Right atrium auricular region (tissue), 2 donors: ENCODE measurements around the gene SF3B1. TPM values are rescaled to one million over a fixed set of nuclear protein-coding genes. Genes with fewer than 3 reads are reported as not detected.
"Not testable (repeated sequence)": the region's sequence is repeated elsewhere in the genome, so short reads cannot be mapped to it uniquely, and the experiment has no call there.

ENCODE experiments used
- DNase-seq: peaks from one replicate; pipeline ENCODE4 v3.0.0-alpha.2; 2019; ENCODE audit warnings: low spot score
- H3K27ac ChIP-seq, 2 donors: fragments of 200-600 bp; sonication (generic); 1 replicate in 1 of 2; 2 replicates in 1 of 2; pipeline ENCODE4 v1.5.1; 2016 to 2019
- H3K27me3 ChIP-seq, 2 donors: fragments of 200-600 bp; sonication (generic); one replicate each; pipeline versions ENCODE4 v1.5.1 to v1.6.0; 2017 to 2019
- H3K36me3 ChIP-seq: fragments of 200-600 bp; sonication (generic); one replicate; pipeline ENCODE4 v1.5.1; 2016
- H3K4me1 ChIP-seq, 2 donors: fragments of 200-600 bp; sonication (generic); one replicate each; pipeline versions ENCODE4 v1.5.1 to v1.6.0; 2017 to 2019
- H3K4me3 ChIP-seq, 2 donors: fragments of 200-600 bp; sonication (generic); 1 replicate in 1 of 2; 2 replicates in 1 of 2; pipeline ENCODE4 v1.5.1; 2017 to 2019; ENCODE audit warnings: mild to moderate bottlenecking in 1 of 2, moderate library complexity in 1 of 2
- H3K9me3 ChIP-seq, 2 donors: fragments of 200-600 bp; sonication (generic); one replicate each; pipeline ENCODE4 v1.5.1; 2019
- total RNA-seq, 2 donors: library from RNA; depleted of rRNA; stranded (reverse); fragments of >200 nt; gene quantifications; one replicate each; pipeline ENCODE4 v1.1.0, GENCODE V29; 2016
- TF ChIP-seq, protein P1 (sequence below), 2 donors: fragments of 200-600 bp; sonication (generic); IDR thresholded peaks; one replicate each; pipeline ENCODE4 v1.5.1; 2019; ENCODE audit warnings: antibody characterized with exemption in 2 of 2

SF3B1 gene
- total RNA-seq, 2 donors from 2014 or later = 103 to 128 TPM

DNA sequence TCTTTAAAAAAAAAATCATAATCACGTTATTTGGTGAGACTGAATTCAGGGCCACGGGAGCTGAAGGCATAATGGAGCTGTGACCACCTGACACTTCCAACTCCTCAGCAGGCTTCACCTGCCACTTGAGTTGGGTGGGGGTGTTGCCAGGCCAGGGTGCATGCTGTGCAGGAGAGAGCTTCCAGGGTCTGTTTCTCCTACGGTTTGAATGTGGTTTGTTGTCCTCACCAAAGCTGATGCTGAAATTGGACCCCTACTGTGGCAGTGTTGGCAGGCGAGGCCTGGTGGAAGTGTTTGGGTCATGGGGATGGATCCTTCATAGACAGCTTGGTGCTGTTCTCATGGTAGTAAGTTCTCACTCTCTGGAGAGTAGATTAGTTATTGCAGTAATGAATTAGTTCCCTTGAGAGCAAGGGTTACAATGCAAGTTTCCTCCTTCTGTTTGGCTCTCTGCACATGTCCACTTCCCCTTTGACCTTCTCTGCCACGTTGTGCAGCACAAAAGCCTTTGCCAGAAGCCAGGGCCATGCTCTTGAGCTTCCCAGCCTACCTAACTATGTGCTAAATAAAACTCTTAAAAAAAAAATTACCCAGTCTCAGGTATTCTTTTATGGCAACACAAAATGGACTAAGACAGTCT is 86.0 kb downstream of the SF3B1 start:
- Histone ChIP-seq H3K36me3 (no peaks in the 10 kb centered on the region), H3K27ac (no peak overlapping the region), H3K4me1 (no peaks in the 10 kb centered on the region), H3K9me3 (no peaks in the 10 kb centered on the region), H3K27me3 (no peaks in the 10 kb centered on the region), H3K4me3 (no peak overlapping the region)
- TF ChIP-seq, protein P1, sequence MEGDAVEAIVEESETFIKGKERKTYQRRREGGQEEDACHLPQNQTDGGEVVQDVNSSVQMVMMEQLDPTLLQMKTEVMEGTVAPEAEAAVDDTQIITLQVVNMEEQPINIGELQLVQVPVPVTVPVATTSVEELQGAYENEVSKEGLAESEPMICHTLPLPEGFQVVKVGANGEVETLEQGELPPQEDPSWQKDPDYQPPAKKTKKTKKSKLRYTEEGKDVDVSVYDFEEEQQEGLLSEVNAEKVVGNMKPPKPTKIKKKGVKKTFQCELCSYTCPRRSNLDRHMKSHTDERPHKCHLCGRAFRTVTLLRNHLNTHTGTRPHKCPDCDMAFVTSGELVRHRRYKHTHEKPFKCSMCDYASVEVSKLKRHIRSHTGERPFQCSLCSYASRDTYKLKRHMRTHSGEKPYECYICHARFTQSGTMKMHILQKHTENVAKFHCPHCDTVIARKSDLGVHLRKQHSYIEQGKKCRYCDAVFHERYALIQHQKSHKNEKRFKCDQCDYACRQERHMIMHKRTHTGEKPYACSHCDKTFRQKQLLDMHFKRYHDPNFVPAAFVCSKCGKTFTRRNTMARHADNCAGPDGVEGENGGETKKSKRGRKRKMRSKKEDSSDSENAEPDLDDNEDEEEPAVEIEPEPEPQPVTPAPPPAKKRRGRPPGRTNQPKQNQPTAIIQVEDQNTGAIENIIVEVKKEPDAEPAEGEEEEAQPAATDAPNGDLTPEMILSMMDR (IDR thresholded peaks at IDR 0.05) = no peak
- DNase-seq = no peak

DNA sequence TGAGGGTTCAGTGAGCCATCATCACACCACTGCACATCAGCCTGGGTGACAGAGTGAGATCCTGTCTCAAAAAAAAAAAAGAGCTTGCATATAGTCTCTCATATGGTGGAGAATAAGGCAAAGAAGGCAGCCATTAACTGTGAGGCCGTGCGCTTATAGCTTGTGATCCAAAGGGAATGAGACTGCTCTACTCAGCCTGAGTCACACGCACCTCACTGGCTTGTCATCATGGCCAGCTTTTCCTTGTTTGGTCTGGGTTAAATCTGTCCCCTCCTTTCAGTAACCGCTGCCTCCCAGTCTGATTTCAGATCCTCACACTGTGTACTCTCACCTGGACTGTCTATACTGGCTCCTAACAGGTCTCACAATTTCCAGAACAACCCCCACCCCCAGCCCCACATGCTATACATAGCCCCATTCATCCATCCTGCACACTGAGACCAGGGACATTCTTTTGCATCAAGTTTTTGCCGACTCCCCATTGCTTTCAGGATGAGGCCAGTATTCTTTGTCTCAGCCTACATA is 88.9 kb downstream of the SF3B1 start:
- Histone ChIP-seq H3K9me3 (no peaks in the 10 kb centered on the region), H3K27me3 (no peaks in the 10 kb centered on the region), H3K27ac (no peak overlapping the region), H3K4me1 (no peaks in the 10 kb centered on the region), H3K36me3 (no peaks in the 10 kb centered on the region), H3K4me3 (no peak overlapping the region)
- TF ChIP-seq, protein P1 (IDR thresholded peaks at IDR 0.05) = no peak
- no peak for DNase-seq

GRCh38 chr2:197343968-197344367 is 90.9 kb downstream of the SF3B1 start:
- not testable (repeated sequence) for H3K4me3 ChIP-seq, H3K27ac ChIP-seq, H3K9me3 ChIP-seq, DNase-seq, H3K36me3 ChIP-seq, H3K27me3 ChIP-seq, H3K4me1 ChIP-seq

GRCh38 chr2:197340591-197340990 is 94.2 kb downstream of the SF3B1 start:
- Histone ChIP-seq H3K36me3 (no peaks in the 10 kb centered on the region), H3K27ac (no peak overlapping the region), H3K4me3 (no peak overlapping the region), H3K9me3 (no peaks in the 10 kb centered on the region), H3K4me1 (peaks cover 0 to 6% of the 10 kb centered on the region in 2 donors), H3K27me3 (no peaks in the 10 kb centered on the region)
- TF ChIP-seq, protein P1 (IDR thresholded peaks at IDR 0.05) = no peak
- no peak for DNase-seq

Other genes with a start within 250 kb of the SF3B1 start
- gene ANKRD44, start 124.2 kb downstream of the SF3B1 start, total RNA-seq = 10 to 100 TPM in 1 of 2 donors, 1 to 10 TPM in 1; 7.0 to 10.1 TPM
- 10 to 100 TPM; 29.5 to 33.2 TPM for gene COQ10B, start 18.5 kb upstream of the SF3B1 start, total RNA-seq
- 10 to 100 TPM; 70.0 to 96.0 TPM for gene HSPD1, start 64.8 kb upstream of the SF3B1 start, total RNA-seq
- gene HSPE1, start 65.4 kb upstream of the SF3B1 start, total RNA-seq = 100 to 1,000 TPM in 1 of 2 donors, 10 to 100 TPM in 1; 82.7 to 122 TPM
- 10 to 100 TPM; 23.5 to 35.9 TPM for gene MOB4, start 81.0 kb upstream of the SF3B1 start, total RNA-seq
- gene RFTN2, start 240.6 kb upstream of the SF3B1 start, total RNA-seq = 10 to 100 TPM in 1 of 2 donors, 1 to 10 TPM in 1; 4.5 to 11.6 TPM